DOHH2 (cell line): Measurements from ENCODE around the gene STRIP1.

Experiments
- H3F3A ChIP-seq: fragments of 200-600 bp; sonication (generic), shearing (Covaris generic); 2 replicates; pipeline ENCODE4 v1.6.0; 2016; ENCODE audit warnings: antibody characterized with exemption, mild to moderate bottlenecking; ENCODE audit not compliant: control insufficient read depth, insufficient read depth
- H3K27ac ChIP-seq: fragments of 200-600 bp; sonication (generic); 2 replicates; pipeline ENCODE4 v1.5.1; 2014; ENCODE audit warnings: low read depth, mild to moderate bottlenecking, low read length, moderate library complexity
- H3K27me3 ChIP-seq: fragments of 200-600 bp; sonication (generic); 2 replicates; pipeline ENCODE4 v1.6.1; 2014; ENCODE audit warnings: mild to moderate bottlenecking, low read length, mixed read lengths; ENCODE audit not compliant: control insufficient read depth
- H3K36me3 ChIP-seq: fragments of 200-600 bp; sonication (generic); 2 replicates; pipeline ENCODE4 v1.6.1; 2014; ENCODE audit warnings: mild to moderate bottlenecking, low read length, moderate library complexity, mixed read lengths; ENCODE audit not compliant: control insufficient read depth
- H3K4me1 ChIP-seq: fragments of 200-600 bp; sonication (generic); 2 replicates; pipeline ENCODE4 v1.6.1; 2014; ENCODE audit warnings: mild to moderate bottlenecking, low read length, mixed read lengths; ENCODE audit not compliant: control insufficient read depth
- H3K4me2 ChIP-seq: fragments of 200-600 bp; sonication (generic); 2 replicates; pipeline ENCODE4 v1.6.0; 2014; ENCODE audit warnings: mild to moderate bottlenecking, low read length, moderate library complexity
- H3K4me3 ChIP-seq: fragments of 200-600 bp; sonication (generic); 2 replicates; pipeline ENCODE4 v1.5.1; 2014; ENCODE audit warnings: mild to moderate bottlenecking, low read length, mixed read lengths
- H3K79me2 ChIP-seq: fragments of 200-600 bp; sonication (generic); 2 replicates; pipeline ENCODE4 v1.6.1; 2014; ENCODE audit warnings: mild to moderate bottlenecking, low read length, mixed read lengths; ENCODE audit not compliant: control insufficient read depth
- H3K9me2 ChIP-seq: fragments of 200-600 bp; sonication (generic); replicated peaks from 2 replicates; pipeline ENCODE4 v1.6.1; 2014; ENCODE audit warnings: mild to moderate bottlenecking, low read length, mixed read lengths; ENCODE audit not compliant: control insufficient read depth
- H3K9me3 ChIP-seq: fragments of 200-600 bp; sonication (generic); 2 replicates; pipeline ENCODE4 v1.6.1; 2014; ENCODE audit warnings: antibody characterized with exemption, low read length, mixed read lengths; ENCODE audit not compliant: control insufficient read depth, insufficient read depth
- H4K20me1 ChIP-seq: fragments of 200-600 bp; sonication (generic); 2 replicates; pipeline ENCODE4 v1.6.0; 2014; ENCODE audit warnings: low read depth, mild to moderate bottlenecking, antibody characterized with exemption, low read length, moderate library complexity; ENCODE audit not compliant: control insufficient read depth, insufficient read depth
- EZH2phosphoT487 ChIP-seq: fragments of 200-600 bp; sonication (generic); IDR thresholded peaks from 2 replicates; pipeline ENCODE4 v1.6.1; 2017; ENCODE audit warnings: borderline replicate concordance, mild to moderate bottlenecking, antibody characterized with exemption, low read length, moderate library complexity, mixed read lengths
- TF ChIP-seq, protein P1 (sequence below): fragments of 200-600 bp; sonication (generic); IDR thresholded peaks from one replicate; pipeline ENCODE4 v1.5.1; 2014; ENCODE audit warnings: antibody characterized with exemption, mild to moderate bottlenecking, low read depth, low read length; ENCODE audit not compliant: poor library complexity, severe bottlenecking

STRIP1 gene

GRCh38 chr1:110061341-110061740 lies 26.9 kb downstream of the STRIP1 start:
- TF ChIP-seq, protein P1, sequence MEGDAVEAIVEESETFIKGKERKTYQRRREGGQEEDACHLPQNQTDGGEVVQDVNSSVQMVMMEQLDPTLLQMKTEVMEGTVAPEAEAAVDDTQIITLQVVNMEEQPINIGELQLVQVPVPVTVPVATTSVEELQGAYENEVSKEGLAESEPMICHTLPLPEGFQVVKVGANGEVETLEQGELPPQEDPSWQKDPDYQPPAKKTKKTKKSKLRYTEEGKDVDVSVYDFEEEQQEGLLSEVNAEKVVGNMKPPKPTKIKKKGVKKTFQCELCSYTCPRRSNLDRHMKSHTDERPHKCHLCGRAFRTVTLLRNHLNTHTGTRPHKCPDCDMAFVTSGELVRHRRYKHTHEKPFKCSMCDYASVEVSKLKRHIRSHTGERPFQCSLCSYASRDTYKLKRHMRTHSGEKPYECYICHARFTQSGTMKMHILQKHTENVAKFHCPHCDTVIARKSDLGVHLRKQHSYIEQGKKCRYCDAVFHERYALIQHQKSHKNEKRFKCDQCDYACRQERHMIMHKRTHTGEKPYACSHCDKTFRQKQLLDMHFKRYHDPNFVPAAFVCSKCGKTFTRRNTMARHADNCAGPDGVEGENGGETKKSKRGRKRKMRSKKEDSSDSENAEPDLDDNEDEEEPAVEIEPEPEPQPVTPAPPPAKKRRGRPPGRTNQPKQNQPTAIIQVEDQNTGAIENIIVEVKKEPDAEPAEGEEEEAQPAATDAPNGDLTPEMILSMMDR: no peak
- no peak for TF ChIP-seq EZH2phosphoT487
- Histone ChIP-seq H3K4me1 (no peaks in the 10 kb centered on the region), H3K36me3 (peaks cover 10% of the 10 kb centered on the region), H3K4me3 (no peak overlapping the region), H4K20me1 (no peaks in the 10 kb centered on the region), H3F3A (no peaks in the 10 kb centered on the region), H3K4me2 (no peak overlapping the region), H3K9me2 (no peaks in the 10 kb centered on the region), H3K27ac (no peak overlapping the region), H3K79me2 (no peaks in the 10 kb centered on the region), H3K27me3 (no peaks in the 10 kb centered on the region), H3K9me3 (no peaks in the 10 kb centered on the region)

GRCh38 chr1:110062612-110063011 lies 28.2 kb downstream of the STRIP1 start:
- H4K20me1 ChIP-seq: no peaks in the 10 kb centered on the region

DNA sequence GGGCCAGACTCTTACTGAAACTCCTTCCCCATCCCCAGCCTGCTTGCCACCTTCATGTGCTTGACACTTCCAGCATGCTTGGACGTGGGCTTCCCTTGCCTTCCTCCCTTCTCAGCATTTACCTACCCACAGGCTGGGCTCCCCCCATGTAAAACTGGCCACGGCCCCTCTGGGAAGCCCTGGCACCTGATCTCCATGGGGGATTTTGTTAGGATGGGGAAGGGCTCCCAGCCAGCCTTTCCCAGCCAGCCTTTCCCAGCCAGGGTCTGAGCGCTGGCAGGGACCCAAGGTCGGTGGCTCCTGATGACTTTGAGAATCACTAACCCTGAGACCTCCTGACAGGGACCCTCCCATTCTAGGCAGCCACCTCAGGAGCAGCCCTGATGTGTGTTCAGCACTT lies 29.4 kb downstream of the STRIP1 start:
- Histone ChIP-seq H3K9me2 (no peaks in the 10 kb centered on the region), H3K27me3 (peaks cover 4% of the 10 kb centered on the region; the same call in 1 of the 2 replicates), H3K4me2 (no peak overlapping the region), H3K79me2 (no peaks in the 10 kb centered on the region), H4K20me1 (no peaks in the 10 kb centered on the region), H3F3A (no peaks in the 10 kb centered on the region), H3K4me1 (no peaks in the 10 kb centered on the region), H3K27ac (no peak overlapping the region), H3K4me3 (no peak overlapping the region), H3K36me3 (no peaks in the 10 kb centered on the region), H3K9me3 (no peaks in the 10 kb centered on the region)
- no peak for TF ChIP-seq EZH2phosphoT487
- TF ChIP-seq, protein P1: no peak

More at GRCh38 chr1:110062612-110063011, 28.2 kb downstream of the STRIP1 start:
- no peaks in the 10 kb centered on the region for H3K9me2 ChIP-seq
- no peaks in the 10 kb centered on the region for H3F3A ChIP-seq
- no peaks in the 10 kb centered on the region for H3K36me3 ChIP-seq
- H3K4me3 ChIP-seq: no peak overlapping the region
- H3K79me2 ChIP-seq: no peaks in the 10 kb centered on the region
- no peaks in the 10 kb centered on the region for H3K4me1 ChIP-seq
- H3K4me2 ChIP-seq: no peak overlapping the region
- no peaks in the 10 kb centered on the region for H3K27me3 ChIP-seq
- H3K9me3 ChIP-seq: no peaks in the 10 kb centered on the region
- H3K27ac ChIP-seq: no peak overlapping the region
- TF ChIP-seq, protein P1: no peak
- TF ChIP-seq EZH2phosphoT487: no peak
